Pancreas (tissue), 10 donors: ENCODE data around the gene IL1R1. TPM values are rescaled to one million over a fixed set of nuclear protein-coding genes. Genes with fewer than 3 reads are reported as not detected.

Experiments used
- ATAC-seq, 4 donors: fragments of 200-7000 bp; cut with Tn5 transposase; one replicate each; pipeline versions ENCODE4 v1.8.0 to v1.9.1; 2020; ENCODE audit warnings: mild to moderate bottlenecking in 4 of 4, moderate library complexity in 4 of 4
- DNase-seq, 6 donors: peaks; one replicate each; pipeline ENCODE4 v3.0.0-alpha.2; 2020
- FAIRE-seq: peaks from 2 replicates; lab custom pipeline; 2012; peaks lifted over from hg19 to GRCh38; lab: Jason Lieb, UNC
- H3K27ac ChIP-seq, 4 donors: fragments of 200-600 bp; sonication (generic); 1 replicate in 3 of 4; 2 replicates in 1 of 4; pipeline versions ENCODE4 v1.5.0 to v1.8.0; 2020
- H3K27me3 ChIP-seq, 4 donors: fragments of 200-600 bp; one replicate each; pipeline ENCODE4 v1.8.0; 2021
- H3K36me3 ChIP-seq, 3 donors: fragments of 200-600 bp; sonication (generic) in 1 of 3; one replicate each; pipeline versions ENCODE4 v1.5.0 to v1.8.0; 2020 to 2021
- H3K4me1 ChIP-seq, 3 donors: fragments of 200-600 bp; one replicate each; pipeline ENCODE4 v1.8.0; 2021
- H3K4me3 ChIP-seq, 4 donors: fragments of 200-600 bp; sonication (generic) in 2 of 4; one replicate each; pipeline versions ENCODE4 v1.5.0 to v1.8.0; 2020 to 2021
- H3K9me3 ChIP-seq, 4 donors: fragments of 200-600 bp; one replicate each; pipeline ENCODE4 v1.8.0; 2021
- CTCF ChIP-seq, 4 donors: fragments of 200-600 bp; sonication (generic) in 3 of 4; IDR thresholded peaks; one replicate each; pipeline versions ENCODE4 v1.5.0 to v1.8.0; 2021; ENCODE audit warnings: antibody characterized with exemption in 4 of 4
- WGBS, 2 donors: extraction: QIAGEN DNeasy Blood & Tissue Kit; methylation state at CpG; one replicate each; pipeline ENCODE4 v1.1.7; 2013; 5-methylcytosine and 5-hydroxymethylcytosine counted together
- intact Hi-C, 3 donors: fragments of 100-400 bp; cut with DNase I; formaldehyde crosslinking; loops; one replicate each; pipeline versions ENCODE4 v1.11.1 to v1.14.2; 2022
- polyA plus RNA-seq, 2 donors: library from polyadenylated mRNA; stranded (reverse); fragments of 200-250 nt; gene quantifications; one replicate each; pipeline ENCODE4 v1.2.3, GENCODE V29; 2013
- total RNA-seq, 6 donors: library from RNA; stranded (reverse); fragmentation: NEBNext Ultra II Directional in 4 of 6; extraction: Animal tissue kit (Norgen Biotek cat#: 25700) in 4 of 6; gene quantifications; one replicate each; pipeline versions ENCODE4 v1.2.1 to v1.2.4, GENCODE V29; 2021 to 2023
- donor health status: healthy with polysubstance abuse.
- donor health status: DM: no; HTN: no; CAD: no; lungs with moderate emphysema.
- donor health status: DM: no; HTN: no; CAD: no.
- donor health status: control.
- donor health status: control.
- donor health status: Bipolar disorder and iron deficiency.
- donor health status: DM: yes; HTN: yes; CAD: no.
- donor health status: DM: no; HTN: no; CAD: no.
- donor health status: DM: no; HTN: no; CAD: no.
- donor health status: DM: yes; HTN: yes; CAD: no.

IL1R1 gene
- total and polyA plus RNA-seq, 8 donors: 17.1 to 74.5 (median 26.8) TPM

- no peaks in the 10 kb centered on the region for H3K9me3 ChIP-seq
- H3K4me1 ChIP-seq: peaks cover 0 to 11% (median 5%) of the 10 kb centered on the region in 3 donors
- intact Hi-C loops: no loop called here
- no peak overlapping the region for H3K4me3 ChIP-seq
- TF ChIP-seq CTCF (IDR thresholded peaks at IDR 0.05): no peak
- no peaks in the 10 kb centered on the region for H3K36me3 ChIP-seq
- H3K27ac ChIP-seq: no peak overlapping the region
- no peaks in the 10 kb centered on the region for H3K27me3 ChIP-seq
- FAIRE-seq (no peak), ATAC-seq (no peak), DNase-seq (no peak)
- whole genome bisulfite sequencing, 2 donors: 57 to 85% methylated on average over 8 of the region's 8 CpGs
Observed at GRCh38 chr2:102224824-102225739, 82.5 kb downstream of the IL1R1 start.

GRCh38 chr2:102226171-102226570, 83.6 kb downstream of the IL1R1 start:
- Histone ChIP-seq H3K27ac (peak overlapping the region in 1 of 4 donors; percentile 93), H3K27me3 (no peaks in the 10 kb centered on the region), H3K36me3 (no peaks in the 10 kb centered on the region), H3K9me3 (no peaks in the 10 kb centered on the region), H3K4me3 (no peak overlapping the region), H3K4me1 (peaks cover 0 to 11% (median 5%) of the 10 kb centered on the region in 3 donors)
- intact Hi-C loops: no loop called here
- TF ChIP-seq CTCF (IDR thresholded peaks at IDR 0.05): no peak
- no peak for ATAC-seq
- WGBS, 2 donors: 86 to 90% methylated on average over 6 of the region's 6 CpGs
- FAIRE-seq: no peak
- DNase-seq: no peak

DNA sequence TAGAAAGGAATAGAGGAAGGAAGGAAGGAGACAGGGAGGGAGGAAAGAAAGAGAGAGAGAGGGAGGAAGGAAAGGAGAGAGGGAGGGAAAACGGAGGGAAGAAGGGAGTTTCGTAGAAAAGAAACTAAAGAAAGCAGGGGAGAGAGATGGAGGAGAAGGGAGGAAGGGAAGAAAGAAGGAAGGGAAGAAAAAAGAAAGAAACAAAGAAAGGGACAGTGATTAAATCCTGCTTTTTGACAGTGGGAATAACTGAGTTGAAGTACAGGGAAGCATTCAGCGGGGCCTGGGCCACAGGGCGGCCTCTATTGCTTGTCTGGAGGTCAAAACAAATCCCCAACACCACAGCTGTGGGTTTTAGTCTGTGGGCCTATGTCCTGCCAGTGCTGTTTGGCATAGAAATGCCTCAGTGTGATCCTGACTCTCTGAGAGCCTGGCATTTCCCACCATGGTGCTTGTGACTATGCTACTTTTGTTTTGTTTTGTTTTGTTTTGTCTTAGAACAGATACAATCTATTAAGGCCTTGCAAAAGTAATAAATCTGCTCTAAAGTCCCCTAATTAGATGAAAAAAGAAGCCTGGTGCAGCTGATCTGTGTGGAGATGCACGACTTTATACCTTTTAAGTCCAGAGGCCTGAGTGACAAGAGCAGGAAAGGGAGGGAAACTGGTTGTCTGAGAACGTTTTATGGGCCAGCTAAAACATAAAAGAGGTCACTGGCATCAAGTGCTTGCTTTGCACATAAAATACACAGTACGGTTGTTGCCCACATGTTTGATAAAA, 84.3 kb downstream of the IL1R1 start:
- TF ChIP-seq CTCF (IDR thresholded peaks at IDR 0.05): no peak
- Histone ChIP-seq H3K4me3 (no peak overlapping the region), H3K27me3 (no peaks in the 10 kb centered on the region), H3K36me3 (no peaks in the 10 kb centered on the region), H3K27ac (peak overlapping the region; percentile 32 to 93 (median 84)), H3K4me1 (peaks cover 0 to 11% (median 5%) of the 10 kb centered on the region in 3 donors), H3K9me3 (no peaks in the 10 kb centered on the region)
- WGBS, 2 donors: 61 to 62% methylated on average over 7 of the region's 7 CpGs
- DNase-seq (no peak), FAIRE-seq (no peak), ATAC-seq (peak in 3 of 4 donors; percentile 3 to 20 (median 17))
- intact Hi-C loops: no loop called here

- intact Hi-C loops: no loop called here
- peak overlapping the region in 1 of 4 donors; percentile 93 for H3K27ac ChIP-seq
Observed at GRCh38 chr2:102229141-102229769, 86.7 kb downstream of the IL1R1 start.

More at GRCh38 chr2:102229141-102229769, 86.7 kb downstream of the IL1R1 start:
- Histone ChIP-seq H3K27me3 (no peaks in the 10 kb centered on the region), H3K4me1 (peaks cover 0 to 11% (median 5%) of the 10 kb centered on the region in 3 donors), H3K36me3 (no peaks in the 10 kb centered on the region), H3K9me3 (no peaks in the 10 kb centered on the region), H3K4me3 (no peak overlapping the region)
- 78 to 85% methylated on average over 6 of the region's 6 CpGs for WGBS, 2 donors
- no peak for ATAC-seq
- no peak for FAIRE-seq
- TF ChIP-seq CTCF (IDR thresholded peaks at IDR 0.05): no peak
- no peak for DNase-seq

Other genes starting within 250 kb of the IL1R1 start
- 1 to 10 TPM in 5 of 6 donors, under 1 TPM in 1; 0.39 to 3.8 (median 1.7) TPM for gene IL1R2, start 150.8 kb upstream of the IL1R1 start, total RNA-seq
- 1 to 10 TPM in 1 of 2 donors, under 1 TPM in 1; 0.70 to 1.9 TPM for gene IL1R2, start 150.8 kb upstream of the IL1R1 start, polyA plus RNA-seq
- 1 to 10 TPM in 1 of 6 donors, under 1 TPM in 5; 0.12 to 1.2 (median 0.32) TPM for gene IL1RL2, start 44.3 kb downstream of the IL1R1 start, total RNA-seq
- gene IL1RL2, start 44.3 kb downstream of the IL1R1 start, polyA plus RNA-seq: under 1 TPM; 0.30 to 0.47 TPM
- 1 to 10 TPM in 3 of 6 donors, under 1 TPM in 3; 0.28 to 2.5 (median 1.1) TPM for gene IL1RL1, start 168.8 kb downstream of the IL1R1 start, total RNA-seq
- 1 to 10 TPM in 1 of 2 donors, under 1 TPM in 1; 0.53 to 1.3 TPM for gene IL1RL1, start 168.8 kb downstream of the IL1R1 start, polyA plus RNA-seq
- gene IL18R1, start 213.1 kb downstream of the IL1R1 start, total RNA-seq: 1 to 10 TPM in 3 of 6 donors, under 1 TPM in 3; 0.51 to 1.6 (median 0.90) TPM
- 1 to 10 TPM in 1 of 2 donors, under 1 TPM in 1; 0.68 to 1.3 TPM for gene IL18R1, start 213.1 kb downstream of the IL1R1 start, polyA plus RNA-seq